GM12878 (cell line): ENCODE results near the gene APOBEC3C.
A peak's percentile ranks its signal among the peaks of the same experiment; 100 is the strongest.

Source experiments
- EP300 ChIP-seq, 2 experiments: fragments of 150-350 bp in 1 of 2; IDR thresholded peaks; 2 replicates each; pipeline ENCODE4 v1.6.1; 2011 to 2012; ENCODE audit warnings: low read depth in 2 of 2, low read length in 2 of 2, borderline replicate concordance in 1 of 2, improper control_type of control experiment in 1 of 2, inconsistent platforms in 1 of 2; ENCODE audit not compliant: control insufficient read depth in 1 of 2
- ESRRA ChIP-seq: IDR thresholded peaks from 2 replicates; pipeline ENCODE4 v1.6.1; 2012; ENCODE audit warnings: mild to moderate bottlenecking, low read length, improper control_type of control experiment
- RFX5 ChIP-seq: IDR thresholded peaks from 2 replicates; pipeline ENCODE4 v1.6.1; 2011; ENCODE audit warnings: low read depth, low read length, improper control_type of control experiment
- SP1 ChIP-seq: IDR thresholded peaks from one replicate; pipeline ENCODE4 v1.6.1; 2011; ENCODE audit warnings: low read depth, low read length
- TF ChIP-seq, protein P1 (sequence below): IDR thresholded peaks from 2 replicates; pipeline ENCODE4 v1.6.1; 2012; ENCODE audit warnings: mild to moderate bottlenecking, low read depth, low read length
- TF ChIP-seq, protein P2 (sequence below), 3 experiments: IDR thresholded peaks in 2 of 3; conservative IDR thresholded peaks in 1 of 3; 2 replicates each; pipeline ENCODE4 v1.5.1; 2011; ENCODE audit warnings: low read depth in 3 of 3, low read length in 3 of 3, mild to moderate bottlenecking in 3 of 3, control low read depth in 2 of 3, moderate library complexity in 2 of 3, inconsistent platforms in 1 of 3, mixed read lengths in 1 of 3; ENCODE audit not compliant: control insufficient read depth in 2 of 3, insufficient read depth in 1 of 3; ENCODE audit errors: extremely low read depth in 1 of 3

DNA sequence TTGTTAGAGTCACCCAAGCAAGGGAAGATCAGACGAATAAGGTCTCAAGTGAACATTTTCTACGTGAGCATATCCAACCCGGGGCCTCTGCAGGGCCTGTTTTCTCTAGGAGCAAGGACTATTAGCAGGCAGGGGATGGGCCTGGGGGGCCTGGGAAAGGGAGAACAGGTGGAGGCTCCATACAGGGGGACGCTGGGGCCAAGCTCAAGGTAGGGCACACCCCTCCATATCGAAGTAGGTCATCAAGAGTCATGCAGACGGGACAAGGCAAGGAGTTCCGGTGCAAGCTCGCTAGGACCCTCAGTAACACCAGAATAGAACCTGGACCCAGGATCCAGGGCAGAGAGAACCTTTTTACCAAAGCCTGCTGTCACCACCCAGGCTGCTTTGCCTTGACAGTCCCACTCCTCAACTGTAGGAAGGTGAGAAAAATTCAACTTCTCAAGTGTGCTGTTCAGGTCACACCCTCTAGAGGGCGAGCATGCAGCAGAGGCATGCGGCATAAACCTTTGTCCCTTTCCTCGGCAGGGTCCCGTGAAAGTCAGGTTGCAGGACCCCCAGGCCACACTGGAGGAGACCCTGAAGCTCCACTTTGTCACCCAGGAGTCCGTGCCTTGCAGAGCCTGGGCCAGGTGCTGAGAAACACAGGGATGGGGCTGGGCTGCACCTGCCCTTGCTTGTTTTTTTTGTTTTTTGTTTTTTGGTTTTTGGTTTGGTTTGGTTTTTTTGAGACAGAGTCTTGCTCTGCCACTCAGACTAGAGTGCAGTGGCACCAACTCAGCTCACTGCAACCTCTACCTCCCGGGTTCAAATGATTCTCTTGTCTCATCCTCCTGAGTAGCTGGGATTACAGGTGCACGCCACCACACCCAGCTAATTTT lies 40.5 kb upstream of the APOBEC3C start:
- TF ChIP-seq EP300 (IDR thresholded peaks at IDR 0.05; ENCODE audit: borderline replicate concordance in 1 of 2, control insufficient read depth in 1 of 2, low read depth in 2 of 2, low read length in 2 of 2): no peak
- TF ChIP-seq, protein P1, sequence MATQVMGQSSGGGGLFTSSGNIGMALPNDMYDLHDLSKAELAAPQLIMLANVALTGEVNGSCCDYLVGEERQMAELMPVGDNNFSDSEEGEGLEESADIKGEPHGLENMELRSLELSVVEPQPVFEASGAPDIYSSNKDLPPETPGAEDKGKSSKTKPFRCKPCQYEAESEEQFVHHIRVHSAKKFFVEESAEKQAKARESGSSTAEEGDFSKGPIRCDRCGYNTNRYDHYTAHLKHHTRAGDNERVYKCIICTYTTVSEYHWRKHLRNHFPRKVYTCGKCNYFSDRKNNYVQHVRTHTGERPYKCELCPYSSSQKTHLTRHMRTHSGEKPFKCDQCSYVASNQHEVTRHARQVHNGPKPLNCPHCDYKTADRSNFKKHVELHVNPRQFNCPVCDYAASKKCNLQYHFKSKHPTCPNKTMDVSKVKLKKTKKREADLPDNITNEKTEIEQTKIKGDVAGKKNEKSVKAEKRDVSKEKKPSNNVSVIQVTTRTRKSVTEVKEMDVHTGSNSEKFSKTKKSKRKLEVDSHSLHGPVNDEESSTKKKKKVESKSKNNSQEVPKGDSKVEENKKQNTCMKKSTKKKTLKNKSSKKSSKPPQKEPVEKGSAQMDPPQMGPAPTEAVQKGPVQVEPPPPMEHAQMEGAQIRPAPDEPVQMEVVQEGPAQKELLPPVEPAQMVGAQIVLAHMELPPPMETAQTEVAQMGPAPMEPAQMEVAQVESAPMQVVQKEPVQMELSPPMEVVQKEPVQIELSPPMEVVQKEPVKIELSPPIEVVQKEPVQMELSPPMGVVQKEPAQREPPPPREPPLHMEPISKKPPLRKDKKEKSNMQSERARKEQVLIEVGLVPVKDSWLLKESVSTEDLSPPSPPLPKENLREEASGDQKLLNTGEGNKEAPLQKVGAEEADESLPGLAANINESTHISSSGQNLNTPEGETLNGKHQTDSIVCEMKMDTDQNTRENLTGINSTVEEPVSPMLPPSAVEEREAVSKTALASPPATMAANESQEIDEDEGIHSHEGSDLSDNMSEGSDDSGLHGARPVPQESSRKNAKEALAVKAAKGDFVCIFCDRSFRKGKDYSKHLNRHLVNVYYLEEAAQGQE: no peak
- TF ChIP-seq, protein P2, sequence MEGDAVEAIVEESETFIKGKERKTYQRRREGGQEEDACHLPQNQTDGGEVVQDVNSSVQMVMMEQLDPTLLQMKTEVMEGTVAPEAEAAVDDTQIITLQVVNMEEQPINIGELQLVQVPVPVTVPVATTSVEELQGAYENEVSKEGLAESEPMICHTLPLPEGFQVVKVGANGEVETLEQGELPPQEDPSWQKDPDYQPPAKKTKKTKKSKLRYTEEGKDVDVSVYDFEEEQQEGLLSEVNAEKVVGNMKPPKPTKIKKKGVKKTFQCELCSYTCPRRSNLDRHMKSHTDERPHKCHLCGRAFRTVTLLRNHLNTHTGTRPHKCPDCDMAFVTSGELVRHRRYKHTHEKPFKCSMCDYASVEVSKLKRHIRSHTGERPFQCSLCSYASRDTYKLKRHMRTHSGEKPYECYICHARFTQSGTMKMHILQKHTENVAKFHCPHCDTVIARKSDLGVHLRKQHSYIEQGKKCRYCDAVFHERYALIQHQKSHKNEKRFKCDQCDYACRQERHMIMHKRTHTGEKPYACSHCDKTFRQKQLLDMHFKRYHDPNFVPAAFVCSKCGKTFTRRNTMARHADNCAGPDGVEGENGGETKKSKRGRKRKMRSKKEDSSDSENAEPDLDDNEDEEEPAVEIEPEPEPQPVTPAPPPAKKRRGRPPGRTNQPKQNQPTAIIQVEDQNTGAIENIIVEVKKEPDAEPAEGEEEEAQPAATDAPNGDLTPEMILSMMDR (IDR thresholded peaks at IDR 0.05 in 2 of 3, conservative IDR thresholded peaks at IDR 0.05 in 1 of 3; ENCODE audit: control insufficient read depth in 2 of 3, extremely low read depth in 1 of 3, insufficient read depth in 1 of 3, low read depth in 3 of 3, low read length in 3 of 3): peak; percentile 91 to 96 (median 96)
- TF ChIP-seq RFX5: no peak
- no peak for TF ChIP-seq ESRRA
- TF ChIP-seq SP1: no peak
